ENCODE data around the gene IGLL5.

Gene IGLL5

GRCh38 chr22:22853713-22854112 is 33.9 kb upstream of the IGLL5 start:
- Histone ChIP-seq H3K36me3 (ENCODE audit: control insufficient read depth, insufficient read depth, low read length) (no peaks in the 10 kb centered on the region), H3K4me1 (ENCODE audit: control insufficient read depth, insufficient read depth, low read length) (no peaks in the 10 kb centered on the region), H3K9ac (ENCODE audit: low read length) (no peak overlapping the region), H3K4me3 (ENCODE audit: low read length) (no peak overlapping the region), H3K9me3 (ENCODE audit: control insufficient read depth, low read length) (no peaks in the 10 kb centered on the region), H3K27me3 (ENCODE audit: control insufficient read depth, insufficient read depth, low read length) (no peaks in the 10 kb centered on the region)

- H3K4me1 ChIP-seq (ENCODE audit: control insufficient read depth, insufficient read depth, low read length), result no peaks in the 10 kb centered on the region
- no peaks in the 10 kb centered on the region for H3K27me3 ChIP-seq (ENCODE audit: control insufficient read depth, insufficient read depth, low read length)
- no peak overlapping the region for H3K9ac ChIP-seq (ENCODE audit: low read length)
- H3K36me3 ChIP-seq (ENCODE audit: control insufficient read depth, insufficient read depth, low read length), result no peaks in the 10 kb centered on the region
- H3K4me3 ChIP-seq (ENCODE audit: low read length), result no peak overlapping the region
- no peaks in the 10 kb centered on the region for H3K9me3 ChIP-seq (ENCODE audit: control insufficient read depth, low read length)
Observed at GRCh38 chr22:22854466-22854865, 33.1 kb upstream of the IGLL5 start.

GRCh38 chr22:22855085-22855484 is 32.5 kb upstream of the IGLL5 start:
- H3K4me1 ChIP-seq (ENCODE audit: control insufficient read depth, insufficient read depth, low read length), result no peaks in the 10 kb centered on the region
- no peaks in the 10 kb centered on the region for H3K36me3 ChIP-seq (ENCODE audit: control insufficient read depth, insufficient read depth, low read length)
- no peak overlapping the region for H3K4me3 ChIP-seq (ENCODE audit: low read length)
- H3K9ac ChIP-seq (ENCODE audit: low read length), result no peak overlapping the region
- H3K27me3 ChIP-seq (ENCODE audit: control insufficient read depth, insufficient read depth, low read length), result no peaks in the 10 kb centered on the region
- H3K9me3 ChIP-seq (ENCODE audit: control insufficient read depth, low read length), result no peaks in the 10 kb centered on the region

DNA sequence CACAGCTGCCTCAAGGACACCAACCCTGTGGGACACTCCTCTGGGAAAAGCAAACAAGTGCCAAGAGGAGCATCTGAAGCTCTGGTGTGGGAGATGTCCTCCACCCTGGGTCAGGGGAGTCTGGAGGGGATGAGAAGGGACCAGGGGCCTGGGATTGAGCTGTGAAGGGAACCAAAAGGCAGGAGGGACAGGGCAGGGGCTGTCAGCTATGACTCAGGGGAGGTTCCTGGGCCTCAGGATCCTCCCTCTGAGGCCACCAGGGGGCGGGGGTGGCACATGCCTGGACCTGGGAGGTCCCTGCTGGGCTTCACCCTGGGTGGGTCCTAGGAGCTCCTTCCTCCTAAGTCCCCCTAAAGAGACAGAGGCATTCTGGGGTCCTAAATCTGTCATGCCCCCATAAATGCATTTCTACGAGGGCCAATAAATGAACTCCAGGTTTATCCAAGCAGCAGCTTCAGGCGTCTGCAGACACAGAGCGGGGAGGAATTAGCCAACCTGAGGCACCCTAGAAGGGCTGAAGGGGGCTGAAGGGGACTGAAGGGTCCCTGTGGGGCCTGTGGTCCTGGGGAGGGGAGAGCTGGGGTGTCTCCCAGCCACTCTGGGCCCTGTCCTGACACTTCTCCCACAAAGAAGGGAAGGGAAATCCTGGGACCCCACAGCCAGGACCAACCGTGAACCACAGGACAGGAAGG is 31.9 kb upstream of the IGLL5 start:
- no peak overlapping the region for H3K4me3 ChIP-seq (ENCODE audit: low read length)
- H3K9ac ChIP-seq (ENCODE audit: low read length), result no peak overlapping the region
- H3K4me1 ChIP-seq (ENCODE audit: control insufficient read depth, insufficient read depth, low read length), result no peaks in the 10 kb centered on the region
- no peaks in the 10 kb centered on the region for H3K9me3 ChIP-seq (ENCODE audit: control insufficient read depth, low read length)
- H3K36me3 ChIP-seq (ENCODE audit: control insufficient read depth, insufficient read depth, low read length), result no peaks in the 10 kb centered on the region
- no peaks in the 10 kb centered on the region for H3K27me3 ChIP-seq (ENCODE audit: control insufficient read depth, insufficient read depth, low read length)

GRCh38 chr22:22856364-22856763 is 31.3 kb upstream of the IGLL5 start:
- Histone ChIP-seq H3K9me3 (ENCODE audit: control insufficient read depth, low read length) (no peaks in the 10 kb centered on the region), H3K27me3 (ENCODE audit: control insufficient read depth, insufficient read depth, low read length) (no peaks in the 10 kb centered on the region), H3K36me3 (ENCODE audit: control insufficient read depth, insufficient read depth, low read length) (no peaks in the 10 kb centered on the region)

DNA sequence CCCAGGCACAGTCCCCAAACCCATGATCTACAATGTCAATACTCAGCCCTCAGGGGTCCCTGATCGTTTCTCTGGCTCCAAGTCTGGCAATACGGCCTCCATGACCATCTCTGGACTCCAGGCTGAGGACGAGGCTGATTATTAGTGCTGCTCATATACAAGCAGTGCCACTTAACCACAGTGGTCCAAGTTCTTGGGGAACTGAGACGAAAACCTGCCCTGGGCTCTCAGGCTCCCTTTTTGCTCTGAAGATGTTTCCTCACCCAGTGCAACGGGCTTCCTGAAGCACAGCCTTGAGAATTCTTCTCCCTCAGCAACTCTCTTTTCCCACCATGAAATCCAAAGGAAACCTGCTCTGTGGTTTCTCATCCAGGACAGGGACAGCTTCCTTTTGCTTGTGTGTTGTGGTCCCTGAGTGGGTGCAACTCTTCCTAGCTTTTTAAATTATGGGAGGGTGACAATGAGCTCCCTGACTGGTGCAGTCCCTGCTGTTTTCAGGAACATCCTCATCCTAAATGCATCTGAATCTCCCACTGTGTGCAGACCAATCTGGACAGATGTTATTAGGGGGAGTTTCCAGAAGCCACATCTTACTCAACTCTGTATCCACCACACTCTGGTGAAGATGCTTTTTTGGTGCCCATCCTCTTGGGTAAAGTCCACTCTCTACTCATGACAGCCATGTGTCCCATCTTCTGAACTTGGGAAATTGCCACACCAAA is 30.6 kb upstream of the IGLL5 start:
- no peak overlapping the region for H3K9ac ChIP-seq (ENCODE audit: low read length)
- no peaks in the 10 kb centered on the region for H3K4me1 ChIP-seq (ENCODE audit: control insufficient read depth, insufficient read depth, low read length)
- H3K27me3 ChIP-seq (ENCODE audit: control insufficient read depth, insufficient read depth, low read length), result no peaks in the 10 kb centered on the region
- no peaks in the 10 kb centered on the region for H3K36me3 ChIP-seq (ENCODE audit: control insufficient read depth, insufficient read depth, low read length)
- H3K9me3 ChIP-seq (ENCODE audit: control insufficient read depth, low read length), result no peaks in the 10 kb centered on the region
- no peak overlapping the region for H3K4me3 ChIP-seq (ENCODE audit: low read length)

More at GRCh38 chr22:22856364-22856763, 31.3 kb upstream of the IGLL5 start:
- no peaks in the 10 kb centered on the region for H3K4me1 ChIP-seq (ENCODE audit: control insufficient read depth, insufficient read depth, low read length)
- no peak overlapping the region for H3K9ac ChIP-seq (ENCODE audit: low read length)
- H3K4me3 ChIP-seq (ENCODE audit: low read length), result no peak overlapping the region

- no peak overlapping the region for H3K9ac ChIP-seq (ENCODE audit: low read length)
- no peak overlapping the region for H3K4me3 ChIP-seq (ENCODE audit: low read length)
- no peaks in the 10 kb centered on the region for H3K36me3 ChIP-seq (ENCODE audit: control insufficient read depth, insufficient read depth, low read length)
- H3K9me3 ChIP-seq (ENCODE audit: control insufficient read depth, low read length), result no peaks in the 10 kb centered on the region
- H3K27me3 ChIP-seq (ENCODE audit: control insufficient read depth, insufficient read depth, low read length), result no peaks in the 10 kb centered on the region
- H3K4me1 ChIP-seq (ENCODE audit: control insufficient read depth, insufficient read depth, low read length), result no peaks in the 10 kb centered on the region
Observed at GRCh38 chr22:22857607-22858558, 29.7 kb upstream of the IGLL5 start.

DNA sequence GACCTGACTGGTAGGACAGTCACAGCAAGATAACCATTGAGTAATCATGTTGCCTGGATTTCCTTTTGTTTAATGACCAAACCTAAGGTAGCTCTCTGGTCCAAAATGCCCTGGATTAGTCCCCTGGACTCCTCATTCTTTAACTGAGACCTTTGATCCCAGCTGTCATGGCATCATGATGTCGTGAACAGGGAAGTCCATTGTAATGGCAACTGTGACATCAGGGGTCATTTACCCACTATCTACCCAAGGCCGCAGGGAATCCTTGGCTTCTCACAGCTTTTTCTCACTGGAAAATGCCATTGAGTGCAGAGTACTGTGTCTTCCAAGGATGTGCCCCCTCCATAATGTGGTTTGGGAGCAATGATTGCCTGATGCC is 29.1 kb upstream of the IGLL5 start:
- Histone ChIP-seq H3K9me3 (ENCODE audit: control insufficient read depth, low read length) (no peaks in the 10 kb centered on the region), H3K4me3 (ENCODE audit: low read length) (no peak overlapping the region), H3K36me3 (ENCODE audit: control insufficient read depth, insufficient read depth, low read length) (no peaks in the 10 kb centered on the region), H3K27me3 (ENCODE audit: control insufficient read depth, insufficient read depth, low read length) (no peaks in the 10 kb centered on the region), H3K4me1 (ENCODE audit: control insufficient read depth, insufficient read depth, low read length) (no peaks in the 10 kb centered on the region), H3K9ac (ENCODE audit: low read length) (no peak overlapping the region)

- Histone ChIP-seq H3K4me1 (ENCODE audit: control insufficient read depth, insufficient read depth, low read length) (no peaks in the 10 kb centered on the region), H3K36me3 (ENCODE audit: control insufficient read depth, insufficient read depth, low read length) (no peaks in the 10 kb centered on the region), H3K9ac (ENCODE audit: low read length) (no peak overlapping the region)
Observed at GRCh38 chr22:22863001-22863400, 24.6 kb upstream of the IGLL5 start.

DNA sequence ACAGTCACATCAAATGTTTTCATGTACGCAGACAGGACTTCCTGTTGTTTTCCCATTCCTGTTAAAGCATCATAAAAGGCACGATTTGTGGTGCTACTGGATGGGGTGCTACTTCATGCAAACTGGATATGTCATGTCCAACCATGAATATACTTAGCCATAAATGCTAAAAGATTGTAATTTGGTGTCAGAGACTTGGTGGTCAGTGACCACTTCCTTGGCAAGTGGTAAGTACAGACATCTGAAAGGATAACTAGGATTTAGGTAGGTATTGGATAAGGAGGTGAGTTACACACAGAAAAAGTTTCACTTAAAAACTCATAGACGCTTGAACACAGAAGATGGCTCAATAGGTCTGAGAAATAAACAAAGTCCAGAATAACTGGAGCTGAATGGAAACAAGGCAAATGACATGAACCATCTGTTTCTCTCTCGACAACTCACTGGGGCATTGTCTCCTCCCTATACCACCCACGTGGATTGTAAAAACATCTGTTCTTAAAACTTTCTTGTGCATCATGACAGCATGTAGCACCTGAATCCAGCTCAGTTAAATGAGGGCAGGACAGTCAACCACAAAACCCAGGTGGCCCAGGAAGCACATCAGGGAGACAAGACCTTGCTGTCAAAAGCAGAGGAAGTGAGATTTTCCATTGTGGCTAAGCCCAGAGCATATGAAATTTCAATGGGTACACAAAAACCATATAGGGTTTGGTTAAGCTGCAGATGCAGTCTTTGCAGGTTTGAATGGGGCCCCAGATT is 22.1 kb upstream of the IGLL5 start:
- Histone ChIP-seq H3K4me1 (ENCODE audit: control insufficient read depth, insufficient read depth, low read length) (no peaks in the 10 kb centered on the region), H3K9ac (ENCODE audit: low read length) (no peak overlapping the region), H3K4me3 (ENCODE audit: low read length) (no peak overlapping the region), H3K27me3 (ENCODE audit: control insufficient read depth, insufficient read depth, low read length) (peaks cover 7% of the 10 kb centered on the region), H3K36me3 (ENCODE audit: control insufficient read depth, insufficient read depth, low read length) (no peaks in the 10 kb centered on the region), H3K9me3 (ENCODE audit: control insufficient read depth, low read length) (no peaks in the 10 kb centered on the region)

More at GRCh38 chr22:22863001-22863400, 24.6 kb upstream of the IGLL5 start:
- no peaks in the 10 kb centered on the region for H3K9me3 ChIP-seq (ENCODE audit: control insufficient read depth, low read length)
- no peak overlapping the region for H3K4me3 ChIP-seq (ENCODE audit: low read length)
- H3K27me3 ChIP-seq (ENCODE audit: control insufficient read depth, insufficient read depth, low read length), result peaks cover 7% of the 10 kb centered on the region

DNA sequence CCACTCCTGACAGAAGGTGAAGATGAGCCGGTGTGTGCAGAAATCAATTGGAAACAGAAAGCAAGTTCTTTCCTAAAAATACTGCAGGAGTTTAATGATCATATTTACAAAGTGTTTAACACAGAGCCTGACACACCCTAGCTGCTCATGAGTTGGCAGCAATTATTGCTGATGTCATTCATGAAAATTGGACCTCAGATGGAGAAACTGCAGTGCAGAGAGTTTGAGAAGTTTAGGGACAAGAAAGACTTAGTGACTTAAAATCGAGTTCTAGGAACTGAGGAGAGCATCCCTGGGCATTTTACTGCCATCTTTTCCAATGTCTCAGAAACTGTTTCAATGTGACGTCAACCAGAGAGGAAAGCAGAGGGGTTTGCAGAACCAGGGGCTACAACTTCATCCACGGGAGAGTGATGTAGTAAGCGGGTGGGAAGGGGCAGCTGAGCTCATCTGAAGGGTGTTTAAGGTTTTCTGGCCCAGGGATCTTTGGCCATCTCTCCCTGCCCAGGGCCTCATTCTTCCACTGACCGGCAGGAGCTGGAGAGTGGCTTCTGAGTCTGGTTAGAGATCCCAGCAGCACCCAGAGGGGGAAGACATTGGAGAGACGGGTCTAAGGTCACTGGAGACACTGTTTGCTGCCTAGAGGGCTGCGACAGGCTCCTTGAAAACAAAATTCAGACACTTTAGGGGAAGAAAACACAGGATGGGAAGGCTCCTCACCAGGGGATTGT is 21.1 kb upstream of the IGLL5 start:
- no peak overlapping the region for H3K4me3 ChIP-seq (ENCODE audit: low read length)
- H3K36me3 ChIP-seq (ENCODE audit: control insufficient read depth, insufficient read depth, low read length), result no peaks in the 10 kb centered on the region
- no peak overlapping the region for H3K9ac ChIP-seq (ENCODE audit: low read length)
- H3K9me3 ChIP-seq (ENCODE audit: control insufficient read depth, low read length), result no peaks in the 10 kb centered on the region
- H3K4me1 ChIP-seq (ENCODE audit: control insufficient read depth, insufficient read depth, low read length), result no peaks in the 10 kb centered on the region
- H3K27me3 ChIP-seq (ENCODE audit: control insufficient read depth, insufficient read depth, low read length), result peaks cover 10% of the 10 kb centered on the region

All from mucosa of stomach (tissue), 1 donor.